GM12874 (cell line): ENCODE data around the gene TGFBR2.

Experiments
- TF ChIP-seq, protein P1 (sequence below): IDR thresholded peaks from 2 replicates; pipeline ENCODE4 v1.5.1; 2011; ENCODE audit warnings: low read depth, mild to moderate bottlenecking, control low read depth, low read length, moderate library complexity; ENCODE audit not compliant: insufficient read depth

The TGFBR2 gene

DNA sequence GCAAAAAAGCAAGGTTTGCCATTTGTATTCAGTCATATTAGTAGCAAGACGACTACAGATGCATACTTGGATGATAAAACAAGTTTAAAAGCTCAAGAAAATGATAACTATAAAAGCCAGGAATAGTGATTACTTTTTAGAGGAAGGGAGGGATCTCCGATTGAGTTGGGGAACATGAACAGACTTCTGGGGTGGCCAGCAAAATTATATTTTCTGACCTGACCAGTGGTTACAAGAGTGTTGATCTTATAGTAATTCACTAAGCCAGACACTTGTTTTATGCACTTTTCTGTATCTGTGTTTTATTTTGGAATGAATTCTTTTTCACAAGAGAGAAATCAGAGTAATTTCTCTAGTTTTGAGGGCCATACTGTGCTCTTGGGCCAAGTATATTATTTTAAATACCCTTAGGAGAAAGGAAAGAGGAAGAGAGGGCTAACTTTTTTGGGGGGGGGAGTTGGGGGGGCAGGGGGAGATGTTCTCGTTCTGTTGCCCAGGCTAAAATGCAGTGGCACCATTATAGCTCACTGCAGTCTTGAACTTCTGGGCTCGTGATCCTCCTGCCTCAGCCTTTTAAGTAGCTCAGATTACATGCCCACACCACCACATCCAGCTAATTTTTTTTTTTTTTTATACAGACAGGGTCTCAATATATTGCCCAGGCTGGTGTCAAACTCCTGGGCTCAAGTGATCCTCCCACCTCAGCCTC lies 57.3 kb downstream of the TGFBR2 start:
- TF ChIP-seq, protein P1, sequence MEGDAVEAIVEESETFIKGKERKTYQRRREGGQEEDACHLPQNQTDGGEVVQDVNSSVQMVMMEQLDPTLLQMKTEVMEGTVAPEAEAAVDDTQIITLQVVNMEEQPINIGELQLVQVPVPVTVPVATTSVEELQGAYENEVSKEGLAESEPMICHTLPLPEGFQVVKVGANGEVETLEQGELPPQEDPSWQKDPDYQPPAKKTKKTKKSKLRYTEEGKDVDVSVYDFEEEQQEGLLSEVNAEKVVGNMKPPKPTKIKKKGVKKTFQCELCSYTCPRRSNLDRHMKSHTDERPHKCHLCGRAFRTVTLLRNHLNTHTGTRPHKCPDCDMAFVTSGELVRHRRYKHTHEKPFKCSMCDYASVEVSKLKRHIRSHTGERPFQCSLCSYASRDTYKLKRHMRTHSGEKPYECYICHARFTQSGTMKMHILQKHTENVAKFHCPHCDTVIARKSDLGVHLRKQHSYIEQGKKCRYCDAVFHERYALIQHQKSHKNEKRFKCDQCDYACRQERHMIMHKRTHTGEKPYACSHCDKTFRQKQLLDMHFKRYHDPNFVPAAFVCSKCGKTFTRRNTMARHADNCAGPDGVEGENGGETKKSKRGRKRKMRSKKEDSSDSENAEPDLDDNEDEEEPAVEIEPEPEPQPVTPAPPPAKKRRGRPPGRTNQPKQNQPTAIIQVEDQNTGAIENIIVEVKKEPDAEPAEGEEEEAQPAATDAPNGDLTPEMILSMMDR: no peak

- TF ChIP-seq, protein P1: no peak
Observed at GRCh38 chr3:30664459-30664858, 58.1 kb downstream of the TGFBR2 start.

- TF ChIP-seq, protein P1: no peak
Observed at GRCh38 chr3:30664884-30665283, 58.5 kb downstream of the TGFBR2 start.

- TF ChIP-seq, protein P1: no peak
Observed at GRCh38 chr3:30665539-30665938, 59.1 kb downstream of the TGFBR2 start.

DNA sequence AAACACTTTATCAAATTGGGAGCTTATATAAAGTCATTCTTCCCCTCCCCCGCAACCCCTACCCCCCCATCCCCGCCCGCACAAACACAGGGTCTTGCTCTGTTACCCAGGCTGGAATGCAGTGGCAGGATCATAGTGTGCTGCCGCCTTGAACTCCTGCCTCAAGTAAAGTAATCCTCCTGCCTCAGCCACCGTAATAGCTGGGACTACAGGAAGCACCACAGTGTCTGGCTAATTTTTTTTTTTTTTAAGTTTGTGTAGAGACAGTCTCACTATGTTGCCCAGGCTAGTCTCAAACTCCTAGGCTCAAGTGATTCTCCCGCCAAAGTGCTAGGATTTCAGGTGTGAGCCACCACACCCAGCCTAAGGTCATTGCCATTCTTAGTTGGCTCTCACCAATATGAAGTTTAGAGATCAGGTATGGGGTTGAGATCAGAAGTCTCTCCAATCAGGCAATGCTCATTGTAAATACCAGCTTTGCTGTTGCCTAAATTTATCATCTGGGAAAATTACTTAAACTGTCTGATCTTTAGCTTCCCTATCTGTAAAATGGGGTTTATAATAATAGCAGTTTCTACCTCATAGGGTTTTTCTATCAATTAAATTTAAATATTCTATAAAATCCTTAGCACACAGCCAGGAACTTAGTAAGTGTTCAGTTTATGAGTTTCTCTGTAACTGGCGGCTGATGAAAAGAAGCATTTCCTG lies 60.3 kb downstream of the TGFBR2 start:
- TF ChIP-seq, protein P1: no peak

DNA sequence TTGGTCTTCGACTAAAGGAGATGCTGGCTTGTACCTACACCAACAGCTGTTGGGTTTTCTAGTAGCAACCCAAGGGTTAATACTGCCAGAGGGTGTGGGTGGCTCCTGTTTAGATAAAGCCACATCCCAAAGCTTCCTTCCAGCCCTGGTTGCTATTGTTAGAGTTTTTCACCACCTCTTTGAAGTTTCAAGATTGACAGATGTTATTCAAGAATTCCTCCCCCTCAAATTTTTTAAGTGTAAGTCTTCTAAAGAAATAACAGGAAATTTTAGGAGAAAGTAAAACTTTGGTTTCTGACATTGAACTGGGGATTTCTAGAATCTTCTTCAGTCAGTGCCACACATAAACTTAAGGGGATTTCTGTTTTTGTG lies 60.9 kb downstream of the TGFBR2 start:
- TF ChIP-seq, protein P1: no peak

DNA sequence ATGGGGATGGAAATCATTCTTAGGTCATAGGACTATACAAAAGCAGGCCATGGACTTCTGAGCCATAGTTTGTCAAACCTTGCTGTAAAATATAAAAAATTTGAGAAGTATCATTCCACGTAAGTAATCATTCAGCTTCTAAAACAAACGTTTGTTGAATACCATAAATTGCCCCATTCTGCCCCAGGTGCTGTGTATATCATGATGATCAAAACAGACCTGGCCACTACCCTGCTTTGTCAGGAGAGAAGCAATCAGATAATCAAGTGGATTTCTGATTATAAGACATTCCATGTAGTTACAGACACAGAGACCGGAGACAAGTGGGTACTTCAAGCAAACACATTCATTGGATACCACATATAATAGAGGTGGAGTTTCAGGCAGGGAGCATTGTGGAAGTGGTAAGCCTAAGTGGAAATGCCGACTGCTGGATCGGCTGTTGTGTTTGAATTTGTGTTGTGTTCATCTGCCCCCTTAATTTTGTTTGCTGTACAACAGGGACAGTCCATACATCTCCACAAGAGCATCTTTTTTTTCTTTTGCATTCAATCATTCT lies 61.7 kb downstream of the TGFBR2 start:
- TF ChIP-seq, protein P1: no peak
